HG02840 (cell line): Measurements from ENCODE around the gene ISCA2.
"Not testable (repeated sequence)": the region's sequence is repeated elsewhere in the genome, so short reads cannot be mapped to it uniquely, and the experiment has no call there.

Experiments used
- ATAC-seq: cut with Tn5 transposase; IDR thresholded peaks from one replicate; pipeline ENCODE4 v1.9.1; 2021; ENCODE audit warnings: mild to moderate bottlenecking, moderate library complexity, moderate number of reproducible peaks; ENCODE audit not compliant: unreplicated experiment, low FRiP score

ISCA2 gene, protein sequence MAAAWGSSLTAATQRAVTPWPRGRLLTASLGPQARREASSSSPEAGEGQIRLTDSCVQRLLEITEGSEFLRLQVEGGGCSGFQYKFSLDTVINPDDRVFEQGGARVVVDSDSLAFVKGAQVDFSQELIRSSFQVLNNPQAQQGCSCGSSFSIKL

DNA sequence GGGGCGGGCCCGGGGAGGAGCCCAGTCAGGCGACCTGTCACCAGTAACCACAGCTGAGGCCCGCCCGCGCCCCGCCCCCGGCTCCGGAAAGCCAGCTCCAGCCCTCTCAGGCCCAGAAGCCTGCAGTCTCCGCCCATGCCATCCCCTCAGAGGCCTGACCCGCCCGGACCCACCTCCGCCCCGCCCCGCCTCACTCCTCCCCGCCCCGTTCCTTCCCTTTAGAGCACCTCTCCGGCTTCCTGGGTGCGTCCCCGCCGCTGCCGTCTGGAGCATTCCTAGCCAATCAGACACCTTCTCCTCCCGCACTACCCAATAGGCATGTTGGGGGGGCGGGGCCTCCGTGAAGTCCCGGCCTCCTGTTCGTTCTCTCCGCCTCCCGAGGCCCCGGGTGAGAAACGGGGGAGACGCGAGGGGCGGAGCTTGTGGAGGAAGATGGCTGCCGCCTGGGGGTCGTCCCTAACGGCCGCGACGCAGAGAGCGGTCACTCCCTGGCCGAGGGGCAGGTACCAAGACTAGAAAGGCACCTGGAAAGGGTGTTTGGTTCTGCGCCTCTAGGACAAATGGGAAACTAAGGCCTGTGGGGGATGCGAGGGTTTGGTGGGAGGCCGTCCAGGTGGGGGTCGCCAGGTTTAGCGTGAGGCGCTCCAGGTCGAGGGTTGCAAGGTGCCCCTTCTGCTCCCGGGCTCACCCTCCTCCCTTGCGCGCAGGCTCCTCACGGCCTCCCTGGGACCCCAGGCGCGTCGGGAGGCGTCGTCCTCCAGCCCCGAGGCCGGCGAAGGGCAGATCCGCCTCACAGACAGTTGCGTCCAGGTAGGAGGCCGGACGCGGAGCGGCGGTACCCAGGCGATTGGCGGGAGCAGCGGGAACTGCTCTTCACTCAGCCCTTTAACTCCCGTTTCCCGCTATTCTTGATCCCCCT is at the start of gene ISCA2:
Gene ISCA2 (plus strand): TSS at position 423 of the 919 bp plus-strand sequence. CDS start 10 bp downstream, at position 433.
- ATAC-seq = peak; percentile 91

DNA sequence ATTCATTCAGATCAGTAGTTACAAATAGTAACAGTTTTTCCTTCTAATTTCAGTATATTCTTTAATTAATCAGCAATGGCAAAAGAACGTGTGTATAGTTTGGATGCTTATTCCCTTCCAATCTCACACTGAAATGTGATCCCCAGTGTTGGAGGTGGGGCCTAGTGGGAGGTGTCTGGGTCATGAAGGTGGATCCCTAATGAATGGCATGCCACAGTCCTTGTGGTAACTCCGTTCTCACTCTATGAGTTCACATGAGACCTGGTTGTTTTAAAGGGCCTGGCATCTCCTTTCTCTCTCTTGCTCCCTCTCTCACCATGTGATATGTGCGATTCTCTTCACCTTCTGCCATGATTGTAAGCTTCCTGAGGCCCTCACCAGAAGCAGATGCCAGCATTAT is 48.7 kb upstream of the ISCA2 start:
- ATAC-seq = no peak

DNA sequence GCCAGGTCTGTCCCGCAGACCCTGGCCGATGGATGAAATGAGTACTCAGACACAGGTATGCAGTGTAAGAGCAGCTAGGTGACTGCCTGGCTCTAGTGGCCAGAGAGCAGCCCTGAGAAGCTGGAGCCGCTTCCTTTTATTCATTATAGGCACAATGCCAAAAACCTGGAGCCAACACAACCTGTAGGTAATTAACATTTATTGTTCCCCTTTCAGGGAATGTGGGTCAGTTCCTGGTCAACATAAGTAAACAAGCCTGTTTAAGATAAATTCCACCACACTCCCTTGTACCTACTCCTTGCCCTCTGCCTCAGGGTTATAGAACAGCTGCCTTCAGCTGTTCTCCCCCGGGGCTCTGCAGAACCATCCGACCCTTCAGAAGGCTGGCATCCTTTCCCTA is 39.2 kb upstream of the ISCA2 start:
- not testable (repeated sequence) for ATAC-seq

DNA sequence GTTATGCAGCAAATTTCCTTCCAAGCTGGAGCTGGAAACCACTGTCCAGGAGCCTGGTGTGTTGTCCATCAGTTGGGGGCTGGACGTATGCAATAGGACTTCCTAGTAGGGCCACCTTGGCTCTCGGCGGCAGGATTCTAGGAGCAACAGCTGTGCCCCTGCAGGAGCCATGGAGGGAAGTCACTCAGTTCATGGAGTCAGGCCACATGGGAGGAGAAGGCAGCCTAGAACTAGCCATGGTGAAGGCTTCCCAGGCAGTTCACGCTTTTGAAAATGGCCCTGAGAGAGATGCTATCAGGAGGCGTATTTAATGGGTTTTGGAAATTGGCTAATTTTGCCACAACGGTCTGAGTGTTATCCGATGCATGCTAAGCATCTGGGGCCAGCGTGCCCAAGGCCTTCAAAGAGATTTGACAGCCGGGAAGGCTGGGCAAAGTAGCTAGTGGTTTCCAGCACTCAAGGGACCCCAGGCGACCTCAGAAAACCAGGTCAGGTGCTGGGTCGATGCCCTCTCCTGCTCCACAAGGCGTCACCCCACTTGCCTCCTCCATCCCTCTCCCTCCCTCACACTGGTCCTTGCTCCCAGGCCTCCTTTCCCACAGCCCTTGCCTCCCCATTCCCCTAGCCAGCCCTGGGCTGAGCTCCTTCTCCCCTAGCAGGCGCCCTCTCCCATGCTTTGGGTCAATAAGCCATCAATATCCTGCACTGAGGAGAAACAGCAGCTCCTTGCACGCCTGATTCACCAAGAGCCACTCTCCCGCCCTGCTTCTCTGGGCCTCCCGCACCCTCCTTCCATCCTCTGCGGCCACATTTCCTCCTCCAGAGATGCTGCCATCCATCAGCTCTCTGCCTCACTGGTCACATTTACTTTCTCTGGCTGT is 36.6 kb upstream of the ISCA2 start:
- no peak for ATAC-seq

DNA sequence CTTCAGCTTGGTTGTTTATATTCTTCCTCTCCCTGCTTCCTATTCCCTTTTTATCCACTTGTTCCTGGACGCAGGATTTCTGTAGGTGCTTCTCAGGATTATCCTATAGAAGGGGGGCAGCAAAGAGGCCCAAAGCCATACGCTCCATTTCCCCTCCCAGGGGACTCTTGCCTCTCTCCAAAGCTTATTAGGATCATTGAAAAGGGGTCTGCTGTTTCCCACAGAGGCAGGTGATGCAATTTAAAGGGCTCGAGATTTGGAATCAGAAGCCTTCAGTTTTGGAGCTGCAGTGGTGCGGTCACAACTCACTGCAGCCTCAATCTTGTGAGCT is 36.0 kb upstream of the ISCA2 start:
- ATAC-seq = no peak

DNA sequence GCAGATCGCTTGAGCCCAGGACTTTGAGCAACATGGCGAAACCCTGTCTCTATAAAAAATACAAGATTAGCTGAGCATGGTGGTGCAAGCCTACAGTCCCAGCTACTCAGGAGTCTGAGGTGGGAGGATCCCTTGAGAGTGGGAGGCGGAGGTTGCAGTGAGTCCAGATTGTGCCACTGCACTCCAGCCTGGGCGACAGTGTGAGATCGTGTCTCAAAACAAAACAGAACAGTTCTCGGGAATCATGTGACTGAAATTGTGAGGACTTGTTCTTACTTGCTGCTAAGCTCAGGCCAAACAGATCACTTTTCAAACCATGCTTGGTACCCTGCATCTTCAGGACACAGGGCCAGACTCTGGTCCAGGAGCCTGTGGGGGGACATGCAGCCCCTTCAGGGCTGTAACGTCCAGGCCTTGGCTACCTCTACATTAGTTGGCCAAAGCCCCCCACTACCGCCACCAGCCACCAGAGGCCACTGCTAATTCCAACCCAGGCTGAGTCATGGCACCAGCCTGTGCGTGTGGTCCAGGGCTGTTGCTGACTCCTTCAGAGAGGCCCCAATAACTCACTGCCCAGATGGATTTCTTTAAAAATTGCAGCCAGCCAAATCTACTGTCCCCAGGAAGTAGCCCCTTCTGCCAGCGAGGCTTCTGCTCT is 34.1 kb upstream of the ISCA2 start:
- ATAC-seq = no peak

DNA sequence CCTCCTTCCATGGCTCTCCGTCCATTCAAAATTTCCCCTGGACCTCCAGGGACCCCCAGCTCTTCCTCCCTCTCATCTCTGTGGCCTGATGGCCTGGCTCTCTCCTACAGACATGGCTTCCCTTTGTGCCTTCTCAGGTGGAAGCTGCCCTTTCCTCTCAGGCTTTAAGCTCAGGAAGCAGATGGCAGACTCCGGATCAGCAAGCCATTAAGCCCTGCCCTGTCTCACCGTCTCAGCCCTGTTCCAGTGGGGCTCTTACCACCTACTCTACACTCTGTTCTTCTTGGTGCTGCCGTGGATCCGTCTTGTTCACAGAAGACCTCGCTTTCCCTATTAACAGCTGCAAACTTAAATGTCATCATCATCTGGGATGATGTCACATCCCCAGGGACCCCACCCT is 33.6 kb upstream of the ISCA2 start:
- ATAC-seq = no peak

DNA sequence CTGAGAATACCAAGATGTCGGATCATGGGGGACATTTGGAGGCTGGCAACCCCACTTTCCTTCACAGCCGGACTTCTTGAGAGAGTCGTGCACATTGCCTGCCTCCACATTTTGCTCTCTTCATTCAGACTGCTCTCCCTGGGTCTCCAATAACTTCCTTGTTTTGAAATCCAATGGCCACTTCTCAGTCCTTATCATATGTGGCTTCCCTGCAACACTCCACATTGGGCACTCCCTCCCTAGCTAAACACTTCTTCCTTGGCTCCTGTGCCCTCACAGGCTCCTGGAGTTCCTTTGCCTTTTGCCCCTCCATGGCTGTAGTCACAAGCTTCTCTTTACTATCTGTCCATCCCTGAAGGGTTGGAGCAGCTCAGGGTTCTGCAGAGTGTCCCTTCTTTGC is 30.6 kb upstream of the ISCA2 start:
- no peak for ATAC-seq

DNA sequence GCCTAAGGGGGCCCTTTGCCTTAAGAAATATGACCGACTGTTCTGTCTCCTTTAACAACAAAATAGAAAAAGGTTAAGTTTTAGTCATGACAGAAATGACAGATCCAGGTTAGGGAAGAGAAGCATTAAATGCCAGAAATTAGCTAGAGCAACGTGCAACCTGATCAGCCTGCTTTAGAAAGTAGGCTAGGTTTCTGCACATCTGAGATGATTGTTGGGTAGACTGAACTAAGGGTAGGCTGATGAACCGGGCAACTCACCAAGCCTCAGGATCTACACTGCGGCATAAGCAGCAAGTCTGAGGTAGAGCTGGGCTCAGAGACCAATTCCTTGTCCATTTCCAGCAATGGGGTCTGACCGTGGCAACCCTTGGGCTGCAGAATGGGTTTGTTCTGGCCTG is 29.9 kb upstream of the ISCA2 start:
- ATAC-seq = no peak

DNA sequence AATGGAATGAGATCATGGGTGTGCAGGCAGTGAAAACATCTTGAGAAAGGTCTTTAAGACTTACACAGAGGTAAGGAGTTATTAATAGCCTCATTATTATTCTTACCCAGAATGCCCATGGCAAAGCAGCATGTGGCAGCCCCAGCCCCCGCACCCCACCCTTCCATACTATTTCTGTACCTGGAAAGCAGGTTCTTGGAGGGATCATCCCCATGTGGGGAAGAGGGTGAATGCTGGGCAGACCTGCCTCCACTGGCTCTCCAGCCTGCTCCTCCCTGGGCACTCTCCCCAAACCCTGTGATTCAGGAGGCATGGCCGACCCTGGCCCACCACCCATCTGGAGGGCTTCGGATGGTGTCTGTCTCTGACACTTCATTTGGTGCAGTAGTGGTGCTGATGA is 28.8 kb upstream of the ISCA2 start:
- ATAC-seq = no peak

DNA sequence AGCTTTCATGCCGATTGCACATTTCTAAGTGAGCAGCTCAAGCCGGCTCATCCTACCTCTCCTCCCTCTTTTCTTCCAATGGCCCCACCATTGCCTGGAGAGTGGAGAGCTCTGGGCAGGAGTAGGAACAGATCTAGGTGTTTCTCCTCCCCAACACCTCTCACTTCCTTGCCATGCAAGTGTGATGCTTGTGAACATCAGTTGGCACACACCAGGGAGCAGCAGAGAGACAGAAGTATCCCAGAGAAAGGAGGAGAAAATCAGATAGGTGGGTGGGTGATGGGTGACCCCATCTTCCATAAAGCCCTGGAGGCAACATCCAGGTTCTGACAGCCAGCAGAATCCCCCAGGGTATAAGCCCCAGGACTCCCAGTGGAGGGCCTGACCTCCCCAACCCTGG is 28.2 kb upstream of the ISCA2 start:
- no peak for ATAC-seq

DNA sequence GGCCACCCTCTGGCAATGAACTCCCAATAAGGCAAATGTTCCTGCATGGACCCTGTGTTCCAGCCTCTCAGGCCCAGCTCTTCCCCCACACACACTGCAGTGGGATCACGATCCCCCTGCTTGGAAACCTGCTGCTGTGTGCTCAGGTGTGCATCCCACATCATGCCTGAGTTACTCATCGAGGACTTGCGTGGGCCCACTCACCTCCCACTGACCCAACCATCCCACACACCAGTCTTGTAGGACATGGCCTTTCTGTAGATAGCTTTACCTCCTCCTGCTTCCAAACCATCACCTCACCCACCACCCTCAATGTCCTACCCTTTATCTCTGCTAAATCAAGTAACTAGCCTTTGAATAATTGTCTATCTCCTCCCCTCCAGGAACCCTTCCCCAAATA is 25.1 kb upstream of the ISCA2 start:
- ATAC-seq = no peak

DNA sequence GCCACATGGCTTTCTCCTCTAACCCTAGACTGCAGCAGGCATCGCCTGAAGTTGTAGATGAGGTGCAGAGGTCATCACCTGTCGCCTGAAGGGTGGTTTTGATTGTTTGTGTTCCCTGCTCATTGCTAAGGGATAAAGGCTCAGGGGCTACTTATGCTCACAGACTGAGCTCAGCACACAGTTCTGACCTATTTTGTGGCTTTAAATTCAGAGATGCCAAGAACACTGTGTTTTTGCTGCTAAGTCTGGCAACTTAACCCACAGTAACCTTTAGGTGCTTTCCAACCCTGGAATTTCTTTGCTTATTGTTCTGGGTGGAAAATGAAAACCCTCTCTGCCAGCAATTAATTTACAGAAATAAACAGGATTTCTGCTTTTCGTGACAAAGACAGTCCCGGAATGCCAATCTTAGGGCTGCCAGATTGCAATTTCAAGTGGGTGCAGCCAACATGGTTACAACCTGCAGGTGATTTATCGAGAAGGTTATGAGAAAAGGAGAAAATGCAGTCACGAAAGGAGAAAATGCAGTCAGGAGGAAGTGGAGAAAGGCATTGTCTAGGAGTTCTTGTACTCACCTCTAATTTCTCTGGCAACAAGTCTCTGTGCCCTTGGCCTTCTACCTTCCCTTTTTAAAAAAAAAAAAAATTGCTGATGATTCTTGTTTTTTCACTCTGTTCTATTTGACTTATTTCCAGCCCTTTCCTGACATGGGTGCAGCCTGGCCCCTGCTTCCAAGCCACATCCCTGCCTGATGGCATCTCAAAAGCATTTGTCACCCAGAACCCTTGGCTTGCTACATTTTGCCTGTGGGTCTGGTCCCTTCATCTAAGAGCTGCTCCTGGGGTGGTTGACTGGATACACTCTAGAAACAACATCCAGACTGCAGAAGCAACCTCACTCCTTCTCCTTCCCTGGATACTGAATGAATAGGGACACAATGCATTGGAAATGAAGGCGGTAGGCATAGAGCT is 23.7 kb upstream of the ISCA2 start:
- ATAC-seq = no peak

DNA sequence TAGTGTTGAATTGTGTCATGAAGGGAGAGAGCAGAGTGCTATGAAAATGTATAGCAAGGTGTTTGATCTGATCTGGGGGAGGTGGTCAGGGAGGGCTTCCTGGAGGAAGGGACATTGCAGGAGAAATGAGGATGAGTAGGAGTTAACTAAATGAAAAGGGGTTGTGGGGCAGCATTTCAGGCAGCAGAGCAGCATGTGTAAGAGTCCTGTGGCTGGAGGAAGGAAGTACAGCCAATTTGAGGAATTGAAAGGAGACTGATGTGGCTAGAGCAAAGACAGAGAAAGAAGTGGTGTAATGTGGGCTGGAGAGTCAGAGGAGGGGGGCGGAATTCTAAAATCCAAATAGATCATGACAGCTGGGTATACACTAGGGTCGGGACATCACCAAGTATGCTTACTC is 21.0 kb upstream of the ISCA2 start:
- ATAC-seq = no peak

DNA sequence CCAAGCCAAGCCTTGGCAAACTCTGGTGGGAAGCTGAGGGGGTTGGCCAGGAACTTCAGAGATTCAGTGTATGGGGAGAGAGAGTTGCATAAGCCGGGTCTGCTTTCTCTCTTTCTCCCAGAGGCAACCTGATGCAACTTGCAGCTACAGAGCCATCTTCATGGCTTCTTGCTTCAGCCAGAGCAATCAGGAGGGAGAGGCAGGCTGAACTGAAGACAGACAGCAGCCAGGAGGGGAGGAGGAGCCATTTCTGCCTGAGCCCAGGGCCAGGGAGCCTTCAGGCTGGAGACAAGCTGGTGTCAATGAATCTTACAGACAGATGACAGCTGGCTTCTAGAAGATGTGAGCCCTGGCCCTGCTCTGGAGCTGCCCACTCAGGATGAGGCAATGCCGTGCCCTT is 19.2 kb upstream of the ISCA2 start:
- no peak for ATAC-seq

DNA sequence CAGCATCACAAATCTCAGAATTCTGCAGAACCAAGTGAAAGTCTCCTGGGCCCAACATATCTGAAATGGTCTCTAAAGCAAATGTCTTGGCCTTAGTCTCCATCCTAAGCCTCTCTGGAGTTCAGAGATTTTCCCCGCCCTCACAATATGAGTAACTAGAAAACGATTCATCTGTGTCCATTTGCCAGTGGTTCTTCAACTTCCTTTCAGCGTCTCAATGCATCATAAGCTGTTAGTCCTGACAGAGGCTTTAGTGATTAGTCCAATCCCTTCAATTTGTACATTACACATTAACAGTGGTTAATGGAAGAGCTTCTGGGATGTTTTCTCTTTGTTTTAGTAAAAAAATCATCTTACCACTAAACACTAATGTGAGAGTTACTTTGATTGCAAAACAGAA is 17.9 kb upstream of the ISCA2 start:
- no peak for ATAC-seq

DNA sequence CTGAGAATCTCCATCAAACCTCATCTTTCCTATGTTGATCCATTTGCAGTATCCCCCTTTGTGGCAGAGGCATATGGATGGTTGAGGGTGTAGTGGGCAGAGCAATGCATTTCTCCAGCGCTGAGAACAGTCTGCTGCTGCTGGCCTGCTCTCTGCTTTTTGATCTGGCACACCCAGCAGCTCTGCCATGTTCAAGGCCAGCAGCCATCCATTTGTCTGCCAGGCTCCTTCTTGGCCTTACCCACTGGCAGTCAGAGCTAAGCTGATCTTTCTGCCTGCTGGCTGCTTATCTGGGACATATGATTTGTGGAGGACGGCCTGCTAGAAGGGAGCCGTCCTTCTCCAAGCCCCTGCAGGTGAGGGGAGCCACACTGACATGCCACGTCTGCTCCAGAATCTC is 17.5 kb upstream of the ISCA2 start:
- no peak for ATAC-seq

DNA sequence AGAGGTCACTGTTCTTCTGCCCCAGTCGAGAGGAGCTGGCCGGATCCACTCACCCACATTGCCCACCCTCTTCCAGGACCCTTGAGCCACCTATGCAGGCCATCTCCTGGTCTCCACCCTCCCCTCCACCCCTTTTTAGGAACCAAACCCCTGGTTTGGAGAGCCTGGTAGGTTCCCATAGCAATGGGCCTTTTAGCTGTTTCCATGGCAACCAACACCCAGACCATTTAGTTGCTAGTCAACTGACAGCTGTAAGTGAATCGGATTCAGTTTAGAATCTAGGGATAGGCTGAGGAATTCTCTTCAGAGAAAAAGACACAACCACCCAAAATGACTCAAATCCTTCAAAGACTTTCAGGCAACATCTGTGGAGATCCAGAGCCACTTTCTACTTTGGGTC is 17.0 kb upstream of the ISCA2 start:
- no peak for ATAC-seq

DNA sequence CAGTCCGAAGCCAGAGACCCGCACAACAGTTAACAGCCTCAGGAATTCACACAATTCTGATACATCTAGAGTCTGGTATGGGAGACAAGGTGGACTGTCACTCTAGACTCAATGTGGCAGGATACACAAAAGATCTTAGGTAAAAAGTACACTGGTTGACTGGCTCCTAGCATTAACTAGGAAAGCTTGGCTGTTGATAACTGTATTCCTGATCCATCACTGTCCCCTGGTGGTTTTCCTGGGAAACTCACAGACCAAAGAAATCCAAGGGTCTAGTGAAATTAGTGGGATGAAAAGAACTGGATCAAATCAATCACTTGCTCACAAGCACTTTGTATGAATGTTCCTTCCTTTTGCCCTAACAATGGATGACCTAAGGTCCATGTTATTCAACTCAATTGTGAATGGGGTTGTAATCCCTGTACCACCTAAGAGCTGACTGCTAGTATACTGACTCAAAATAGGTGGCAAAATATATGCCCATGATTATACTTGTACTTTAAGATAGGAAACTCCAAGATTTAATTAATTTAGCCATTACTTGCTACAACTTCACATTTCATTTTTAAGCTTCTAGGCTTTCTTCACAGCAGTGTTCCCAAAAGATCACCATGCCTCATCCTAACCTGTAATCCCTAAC is 14.4 kb upstream of the ISCA2 start:
- no peak for ATAC-seq
